Activated T-helper 2 cell treated with anti-CD3 and anti-CD28 coated beads, Interferon-gamma antibody, Interleukin-2, Interleukin-4, amounts not matched to agents 10 μg/mL and 5 μg/mL and 100 μg/mL, durations not matched to agents 14 hours and 24 hours and 36 hours (primary cell): Measurements from ENCODE around the gene PTPRN2. TPM values are rescaled to one million over a fixed set of nuclear protein-coding genes. Genes with fewer than 3 reads are reported as not detected.
"Not testable (repeated sequence)": the region's sequence is repeated elsewhere in the genome, so short reads cannot be mapped to it uniquely, and the experiment has no call there.

Source experiments
- DNase-seq: peaks from one replicate; pipeline ENCODE4 v3.0.0; 2021; ENCODE audit warnings: low spot score
- H3K27ac Mint-ChIP-seq: one replicate; pipeline ENCODE4 v1.8.0; 2021; ENCODE audit warnings: mixed read lengths
- H3K27me3 Mint-ChIP-seq: one replicate; pipeline ENCODE4 v1.8.0; 2021; ENCODE audit warnings: low read depth, mixed read lengths
- H3K36me3 Mint-ChIP-seq: one replicate; pipeline ENCODE4 v1.8.0; 2021; ENCODE audit warnings: low read depth, mixed read lengths
- H3K4me1 Mint-ChIP-seq: one replicate; pipeline ENCODE4 v1.8.0; 2021; ENCODE audit warnings: low read depth, mixed read lengths
- H3K4me3 Mint-ChIP-seq: one replicate; pipeline ENCODE4 v1.8.0; 2021; ENCODE audit warnings: low read depth, mild to moderate bottlenecking, moderate library complexity, mixed read lengths
- H3K9me3 Mint-ChIP-seq: one replicate; pipeline ENCODE4 v1.8.0; 2021; ENCODE audit warnings: mixed read lengths
- intact Hi-C: fragments of 100-400 bp; cut with micrococcal nuclease; formaldehyde crosslinking; loops from one replicate; pipeline ENCODE4 v1.15.1; 2023
- total RNA-seq: library from RNA; stranded (reverse); gene quantifications from 2 replicates; pipeline ENCODE4 v1.2.3, GENCODE V29; 2022

PTPRN2 gene
- total RNA-seq, 1 donor from 2014 or later, result 1.3 TPM

DNA sequence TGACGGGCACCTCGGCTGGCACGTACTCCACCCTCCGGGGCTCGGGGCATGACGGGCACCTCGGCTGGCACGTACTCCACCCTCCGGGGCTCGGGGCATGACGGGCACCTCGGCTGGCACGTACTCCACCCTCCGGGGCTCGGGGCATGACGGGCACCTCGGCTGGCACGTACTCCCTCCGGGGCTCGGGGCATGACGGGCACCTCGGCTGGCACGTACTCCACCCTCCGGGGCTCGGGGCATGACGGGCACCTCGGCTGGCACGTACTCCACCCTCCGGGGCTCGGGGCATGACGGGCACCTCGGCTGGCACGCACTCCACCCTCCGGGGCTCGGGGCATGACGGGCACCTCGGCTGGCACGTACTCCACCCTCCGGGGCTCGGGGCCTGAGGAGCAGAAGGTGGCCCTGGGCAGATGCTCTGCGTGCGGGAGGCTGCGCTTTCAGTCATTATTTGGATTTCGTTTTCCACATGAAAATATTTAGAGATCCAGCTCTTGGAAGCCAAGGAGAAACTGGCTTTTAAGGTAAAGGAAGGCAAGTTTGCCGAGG lies 1086.6 kb downstream of the PTPRN2 start:
- H3K4me3 Mint-ChIP-seq, H3K27ac Mint-ChIP-seq, DNase-seq, H3K36me3 Mint-ChIP-seq, H3K27me3 Mint-ChIP-seq, intact Hi-C loops: not testable (repeated sequence)
- peaks cover 23% of the 10 kb centered on the region for H3K4me1 Mint-ChIP-seq
- H3K9me3 Mint-ChIP-seq, result peaks cover 16% of the 10 kb centered on the region

GRCh38 chr7:157500171-157500960 lies 1087.3 kb downstream of the PTPRN2 start:
- no peak for DNase-seq
- intact Hi-C loops, result no loop called here
- Mint-ChIP-seq H3K27me3 (no peaks in the 10 kb centered on the region), H3K4me3 (no peak overlapping the region), H3K36me3 (peaks cover 4% of the 10 kb centered on the region), H3K9me3 (peaks cover 9% of the 10 kb centered on the region), H3K27ac (no peak overlapping the region), H3K4me1 (peaks cover 26% of the 10 kb centered on the region)

DNA sequence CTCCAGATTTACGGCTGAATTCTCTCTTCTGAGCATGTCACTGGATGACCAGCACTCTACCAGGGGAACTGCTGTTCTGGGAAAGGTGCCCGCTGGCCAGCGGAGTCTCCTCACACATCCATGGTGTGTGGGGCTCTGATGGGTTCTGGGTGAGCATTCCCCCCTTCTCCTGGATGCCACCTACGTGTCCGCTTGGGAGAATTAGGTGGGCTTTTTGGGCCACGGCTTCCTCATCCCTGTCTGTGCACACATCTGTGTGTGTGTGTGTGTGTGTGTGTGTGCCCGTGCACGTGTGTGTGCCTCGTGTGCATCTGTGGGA lies 1087.8 kb downstream of the PTPRN2 start:
- Mint-ChIP-seq H3K36me3 (no peaks in the 10 kb centered on the region), H3K9me3 (peaks cover 4% of the 10 kb centered on the region), H3K4me3 (no peak overlapping the region), H3K27ac (no peak overlapping the region), H3K4me1 (peaks cover 32% of the 10 kb centered on the region), H3K27me3 (no peaks in the 10 kb centered on the region)
- no peak for DNase-seq
- intact Hi-C loops, result loop anchor here (10.0 kb wide), 1 partner anchor 195 kb away; no protein-coding TSS in a partner anchor

DNA sequence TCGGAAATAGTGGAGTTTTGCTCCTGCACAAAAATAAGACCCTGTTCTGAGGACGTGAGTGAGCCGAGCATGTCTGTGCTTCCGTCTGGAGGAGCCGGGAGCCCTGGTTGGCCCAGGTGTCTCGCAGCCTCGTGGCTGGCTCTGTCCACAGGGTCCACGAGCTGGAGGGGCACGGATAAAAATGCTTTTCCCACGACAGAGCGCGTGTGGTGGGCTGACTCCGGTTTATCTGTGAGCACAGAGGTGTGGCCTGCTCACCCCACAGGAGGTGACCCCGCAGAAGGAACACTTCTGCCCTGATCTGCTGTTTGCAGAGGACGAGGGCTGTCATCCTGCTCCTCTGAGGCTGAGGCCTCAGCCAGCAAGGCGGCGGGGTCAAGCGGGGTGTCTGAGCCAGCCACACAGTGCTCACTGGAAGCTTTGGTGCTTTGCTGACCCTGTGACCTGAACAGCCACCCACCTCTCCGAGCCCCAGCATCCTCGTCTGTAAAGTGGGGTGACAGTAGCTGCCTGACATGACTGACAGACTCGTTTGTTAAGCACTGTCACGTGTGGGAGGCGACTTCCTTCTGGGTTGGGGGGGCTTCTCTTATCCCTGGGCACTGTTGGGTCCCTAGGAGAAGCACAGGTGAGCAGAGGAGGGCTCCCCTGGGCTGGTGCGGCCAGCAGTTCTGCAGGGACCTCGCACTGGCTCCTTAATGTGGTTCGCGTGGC lies 1088.3 kb downstream of the PTPRN2 start:
- H3K36me3 Mint-ChIP-seq, result no peaks in the 10 kb centered on the region
- no peak for DNase-seq
- intact Hi-C loops, result loop anchor here (10.0 kb wide), 1 partner anchor 194 kb away; no protein-coding TSS in a partner anchor
- H3K4me1 Mint-ChIP-seq, result peaks cover 34% of the 10 kb centered on the region
- H3K4me3 Mint-ChIP-seq, result no peak overlapping the region
- no peak overlapping the region for H3K27ac Mint-ChIP-seq
- H3K9me3 Mint-ChIP-seq, result peaks cover 2% of the 10 kb centered on the region
- H3K27me3 Mint-ChIP-seq, result no peaks in the 10 kb centered on the region

GRCh38 chr7:157498657-157499056 lies 1089.0 kb downstream of the PTPRN2 start:
- H3K27me3 Mint-ChIP-seq, result peaks cover 6% of the 10 kb centered on the region
- peaks cover 7% of the 10 kb centered on the region for H3K9me3 Mint-ChIP-seq
- H3K36me3 Mint-ChIP-seq, result peaks cover 5% of the 10 kb centered on the region
- intact Hi-C loops, result loop anchor here (10.0 kb wide), 1 partner anchor 194 kb away; no protein-coding TSS in a partner anchor
- no peak for DNase-seq
- H3K27ac Mint-ChIP-seq, result no peak overlapping the region
- no peak overlapping the region for H3K4me3 Mint-ChIP-seq
- peaks cover 38% of the 10 kb centered on the region for H3K4me1 Mint-ChIP-seq

- Mint-ChIP-seq H3K4me3 (no peak overlapping the region), H3K27ac (no peak overlapping the region), H3K9me3 (peaks cover 8% of the 10 kb centered on the region), H3K4me1 (peaks cover 33% of the 10 kb centered on the region), H3K27me3 (peaks cover 12% of the 10 kb centered on the region), H3K36me3 (peaks cover 6% of the 10 kb centered on the region)
- DNase-seq, result no peak
- intact Hi-C loops, result loop anchor here (10.0 kb wide), 1 partner anchor 193 kb away; no protein-coding TSS in a partner anchor
Observed at GRCh38 chr7:157497744-157498651, 1089.6 kb downstream of the PTPRN2 start.

DNA sequence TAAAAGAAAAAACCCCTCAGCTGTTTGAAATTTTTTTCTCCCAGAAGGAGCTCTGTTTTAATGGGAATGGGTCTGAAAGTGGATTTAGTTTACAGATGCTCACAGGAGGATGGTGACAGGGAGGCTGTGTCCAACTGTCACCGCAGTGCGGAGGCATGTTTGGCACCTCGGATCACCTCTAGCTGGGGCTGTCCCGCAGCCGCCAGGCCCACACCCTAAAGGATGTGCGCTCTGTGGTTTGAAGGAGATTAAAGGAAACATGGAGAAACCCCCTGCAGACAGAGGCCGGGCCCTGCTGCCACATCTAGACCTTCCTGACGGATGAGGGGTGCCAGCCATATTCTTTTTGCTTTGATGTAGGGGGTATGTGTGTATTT lies 1090.3 kb downstream of the PTPRN2 start:
- Mint-ChIP-seq H3K9me3 (peaks cover 14% of the 10 kb centered on the region), H3K27ac (no peak overlapping the region), H3K36me3 (peaks cover 11% of the 10 kb centered on the region), H3K4me1 (peaks cover 31% of the 10 kb centered on the region), H3K27me3 (peaks cover 18% of the 10 kb centered on the region), H3K4me3 (no peak overlapping the region)
- no peak for DNase-seq
- intact Hi-C loops, result loop anchor here (10.0 kb wide), 1 partner anchor 193 kb away; no protein-coding TSS in a partner anchor

DNA sequence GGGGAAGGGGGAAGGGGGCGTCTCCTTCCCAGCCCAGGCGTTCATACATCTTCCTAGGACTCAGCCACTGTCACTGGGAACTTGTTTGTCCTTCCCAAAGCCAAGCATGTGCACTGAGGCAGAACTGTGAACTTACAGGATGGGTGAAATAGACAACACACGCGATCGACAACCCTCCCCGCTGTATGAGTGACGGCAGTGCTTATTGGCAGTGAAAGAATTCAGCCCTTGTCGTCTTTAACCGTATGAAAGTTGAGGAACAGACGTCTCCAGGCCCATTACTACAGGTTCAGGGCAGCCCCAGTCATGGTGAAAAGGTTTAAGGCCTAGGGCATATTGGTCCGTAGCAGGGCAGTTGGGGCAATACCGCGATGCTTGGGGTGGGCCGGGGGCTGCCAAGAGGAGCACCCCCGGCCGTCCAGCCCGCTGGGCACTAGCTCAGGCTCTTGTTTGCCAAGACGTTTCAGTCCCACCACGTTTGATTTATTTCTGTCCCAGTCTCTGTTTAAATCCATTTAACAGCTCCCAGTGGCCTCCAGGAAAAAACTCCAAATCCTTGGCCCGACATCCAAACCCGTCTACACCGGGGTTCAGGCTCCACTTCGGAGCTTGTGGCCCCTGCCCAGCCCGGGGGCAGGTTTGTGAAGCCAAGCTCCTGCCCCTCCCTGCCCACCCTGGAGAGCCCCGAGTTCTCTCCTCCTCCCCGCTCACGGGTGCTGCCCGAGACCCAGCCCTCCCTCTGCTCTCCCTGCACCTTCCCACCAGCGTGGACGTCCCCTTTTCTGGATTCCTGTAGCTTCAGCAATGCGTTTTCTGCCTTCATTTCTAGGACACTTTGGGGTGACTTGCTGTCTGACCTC lies 1091.0 kb downstream of the PTPRN2 start:
- peaks cover 20% of the 10 kb centered on the region for H3K27me3 Mint-ChIP-seq
- H3K4me3 Mint-ChIP-seq, result no peak overlapping the region
- intact Hi-C loops, result loop anchor here (10.0 kb wide), 1 partner anchor 192 kb away; no protein-coding TSS in a partner anchor
- peaks cover 16% of the 10 kb centered on the region for H3K36me3 Mint-ChIP-seq
- H3K4me1 Mint-ChIP-seq, result peaks cover 27% of the 10 kb centered on the region
- peaks cover 19% of the 10 kb centered on the region for H3K9me3 Mint-ChIP-seq
- no peak for DNase-seq
- no peak overlapping the region for H3K27ac Mint-ChIP-seq

GRCh38 chr7:157495594-157495993 lies 1092.0 kb downstream of the PTPRN2 start:
- H3K27ac Mint-ChIP-seq, result no peak overlapping the region
- DNase-seq, result no peak
- intact Hi-C loops, result loop anchor here (2.0 to 10.0 kb wide), 2 partner anchors 17 to 191 kb away; no protein-coding TSS in a partner anchor
- peaks cover 20% of the 10 kb centered on the region for H3K27me3 Mint-ChIP-seq
- peaks cover 30% of the 10 kb centered on the region for H3K9me3 Mint-ChIP-seq
- H3K36me3 Mint-ChIP-seq, result peaks cover 20% of the 10 kb centered on the region
- H3K4me1 Mint-ChIP-seq, result peaks cover 33% of the 10 kb centered on the region
- H3K4me3 Mint-ChIP-seq, result no peak overlapping the region

DNA sequence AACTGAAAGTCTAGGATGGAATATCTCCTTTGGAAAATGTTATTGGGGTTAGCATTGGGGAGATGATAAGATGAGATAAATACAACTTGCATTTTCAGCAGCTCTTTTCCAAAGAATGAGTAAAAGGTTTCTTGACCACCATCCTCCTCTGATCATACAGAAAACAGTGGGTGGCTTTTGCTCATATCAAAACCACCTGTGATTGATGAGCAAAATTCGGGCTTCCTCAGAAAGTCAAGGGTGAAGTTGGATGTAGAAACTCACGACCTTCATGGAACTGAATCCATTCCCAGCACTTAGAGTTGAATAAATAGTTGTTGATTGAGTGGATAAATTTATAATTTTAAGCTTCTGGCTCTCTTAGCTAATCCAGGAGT lies 1092.5 kb downstream of the PTPRN2 start:
- H3K36me3 Mint-ChIP-seq, result peaks cover 20% of the 10 kb centered on the region
- peaks cover 20% of the 10 kb centered on the region for H3K27me3 Mint-ChIP-seq
- peak overlapping the region; percentile 28 for H3K4me3 Mint-ChIP-seq
- H3K4me1 Mint-ChIP-seq, result peaks cover 37% of the 10 kb centered on the region
- intact Hi-C loops, result loop anchor here (2.0 to 10.0 kb wide), 2 partner anchors 16 to 190 kb away; no protein-coding TSS in a partner anchor
- H3K27ac Mint-ChIP-seq, result no peak overlapping the region
- DNase-seq, result no peak
- peaks cover 33% of the 10 kb centered on the region for H3K9me3 Mint-ChIP-seq

- peaks cover 20% of the 10 kb centered on the region for H3K36me3 Mint-ChIP-seq
- DNase-seq, result no peak
- peaks cover 33% of the 10 kb centered on the region for H3K9me3 Mint-ChIP-seq
- peaks cover 37% of the 10 kb centered on the region for H3K4me1 Mint-ChIP-seq
- intact Hi-C loops, result loop anchor here (2.0 to 10.0 kb wide), 3 partner anchors 16 to 190 kb away; no protein-coding TSS in a partner anchor
- no peak overlapping the region for H3K27ac Mint-ChIP-seq
- H3K27me3 Mint-ChIP-seq, result peaks cover 20% of the 10 kb centered on the region
- H3K4me3 Mint-ChIP-seq, result peak overlapping the region; percentile 28
Observed at GRCh38 chr7:157494506-157495176, 1093.0 kb downstream of the PTPRN2 start.
